Measurements from ENCODE around the gene ETFBKMT.
A peak's percentile ranks its signal among the peaks of the same experiment; 100 is the strongest.
"Not testable (repeated sequence)": the region's sequence is repeated elsewhere in the genome, so short reads cannot be mapped to it uniquely, and the experiment has no call there.

The ETFBKMT gene

DNA sequence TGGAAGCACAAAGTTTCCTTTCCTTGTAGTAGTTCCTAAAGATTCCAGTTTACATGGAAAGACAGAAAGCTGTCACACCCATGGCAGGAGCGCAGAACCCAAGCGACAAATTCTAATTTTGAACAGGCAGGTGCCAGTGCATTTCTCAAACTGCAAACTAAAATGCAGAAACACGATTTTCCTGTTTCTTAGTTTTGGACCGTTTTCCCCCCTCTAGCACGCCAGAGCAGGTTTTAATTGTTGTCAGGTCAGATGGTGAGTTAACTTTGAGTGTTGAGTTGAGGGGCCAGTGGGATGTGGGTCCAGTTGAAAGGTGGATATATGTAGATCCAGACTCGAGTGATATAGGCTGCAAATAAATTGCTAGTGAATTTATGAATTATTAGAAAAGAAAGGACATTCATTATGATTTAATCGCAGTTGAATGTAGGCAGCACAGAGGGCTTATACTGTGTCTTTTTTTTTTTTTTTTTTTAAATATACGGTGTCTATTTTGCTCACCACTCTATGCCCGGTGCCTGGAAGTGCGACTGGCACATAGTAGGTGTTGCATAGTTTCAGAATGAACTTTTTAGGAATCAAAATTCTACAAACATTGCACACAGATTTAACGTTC, 909 bp upstream of the ETFBKMT start:
- no peak for DNase-seq

DNA sequence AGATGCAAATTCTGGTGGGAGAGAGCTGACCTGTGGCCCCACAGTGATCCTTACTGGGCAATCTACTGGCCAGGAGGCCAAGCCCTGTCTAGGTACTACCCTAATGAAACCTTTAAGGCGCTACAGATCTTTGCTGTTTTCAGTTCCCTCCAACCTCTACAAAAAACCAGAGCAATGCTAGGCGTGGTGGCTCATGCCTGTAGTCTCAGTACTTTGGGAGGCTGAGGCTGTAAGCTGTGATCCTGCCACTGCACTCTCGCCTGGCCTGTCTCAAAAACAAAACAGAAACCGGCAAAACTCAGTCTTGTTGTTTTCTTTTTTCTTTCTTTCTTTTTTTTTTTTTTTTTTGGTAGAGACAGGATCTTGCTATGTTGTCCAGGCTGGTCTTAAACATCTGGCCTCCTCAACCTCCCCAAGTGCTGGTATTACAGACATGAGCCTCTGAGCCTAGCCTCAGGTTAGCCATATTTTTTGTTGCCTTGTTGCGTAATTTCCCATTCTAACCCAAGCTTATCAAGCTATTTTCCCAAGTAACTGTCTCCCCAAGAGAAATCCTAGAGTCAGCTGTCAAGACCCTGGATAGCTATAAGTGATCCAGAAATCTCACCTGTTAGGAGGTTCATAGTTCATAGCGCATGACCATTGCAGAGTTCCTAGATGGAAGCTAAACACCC, 2.8 kb downstream of the ETFBKMT start:
- no peak for DNase-seq

DNA sequence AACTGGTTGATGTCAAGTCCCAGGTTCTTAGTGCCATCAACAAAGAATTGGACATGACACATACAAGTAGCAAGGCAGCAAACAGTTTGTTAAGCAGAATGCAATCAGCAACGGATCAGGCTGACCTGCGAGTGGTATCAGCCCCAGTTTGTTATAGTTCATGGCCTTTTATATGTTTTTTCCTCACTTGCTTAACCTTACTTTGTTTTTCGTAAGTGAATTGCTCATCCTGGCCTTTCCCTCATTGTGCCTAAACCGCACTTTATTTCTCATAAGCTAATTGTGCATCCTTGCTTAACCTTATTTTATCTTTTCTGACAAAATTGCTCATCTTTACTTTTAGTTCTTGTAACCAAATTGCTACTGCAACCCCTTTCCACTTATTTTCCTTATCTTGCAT, 4.1 kb downstream of the ETFBKMT start:
- DNase-seq = no peak

DNA sequence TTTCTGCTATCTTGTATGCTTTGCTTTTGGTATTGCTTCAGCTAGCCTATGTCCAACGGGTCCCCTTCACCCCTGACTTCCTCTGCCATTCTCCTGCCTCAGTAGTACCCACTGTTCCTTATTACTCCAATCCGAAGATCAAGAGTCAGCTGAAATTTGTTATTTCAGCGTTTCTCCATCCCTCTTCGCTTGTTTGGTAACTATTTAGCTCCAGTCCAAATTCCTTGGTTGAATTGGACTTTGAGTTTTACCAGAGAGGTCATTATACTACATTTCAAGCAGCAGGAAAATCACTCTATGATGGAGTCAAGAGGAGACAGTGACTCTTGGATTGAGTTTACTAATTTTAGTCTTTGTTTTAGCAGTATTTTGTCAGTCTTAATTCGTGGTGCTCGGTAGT, 4.5 kb downstream of the ETFBKMT start:
- no peak for DNase-seq

DNA sequence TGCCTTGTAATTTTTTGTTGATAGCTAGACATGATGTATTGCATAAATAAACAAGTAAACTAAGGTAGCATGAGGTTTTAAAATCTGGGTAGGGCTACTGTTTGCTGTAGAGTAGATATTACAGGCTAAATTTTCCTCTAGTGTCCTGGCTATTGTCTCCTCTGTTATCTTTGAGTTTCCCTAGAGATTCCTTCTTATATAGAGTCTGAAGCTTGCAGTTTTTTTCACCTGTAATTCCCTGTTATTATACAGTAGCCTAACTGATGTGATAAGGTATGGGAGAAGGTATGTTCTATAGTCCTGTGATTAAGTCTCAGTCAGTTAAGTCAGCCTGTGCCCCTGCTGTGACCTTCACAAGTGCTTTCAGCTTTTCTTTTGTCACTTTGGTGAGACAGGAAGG, 9.5 kb downstream of the ETFBKMT start:
- no peak for DNase-seq

DNA sequence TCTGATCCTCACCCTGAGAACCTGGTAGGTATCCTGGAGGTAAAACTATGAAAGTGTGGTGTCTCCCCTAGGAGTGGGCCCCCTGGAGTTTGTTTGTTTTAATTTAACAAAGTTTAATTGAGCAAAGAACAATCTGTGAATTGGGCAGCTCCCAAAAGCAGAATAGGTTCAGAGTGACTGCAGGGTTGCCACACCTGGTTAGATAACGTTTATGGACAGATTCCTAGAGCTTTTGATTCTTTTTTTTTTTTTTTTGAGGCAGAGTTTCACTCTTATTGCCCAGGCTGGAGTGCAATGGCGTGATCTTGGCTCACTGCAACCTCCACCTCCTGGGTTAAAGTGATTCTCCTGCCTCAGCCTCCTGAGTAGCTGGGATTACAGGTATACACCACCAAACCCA, 10.1 kb downstream of the ETFBKMT start:
- not testable (repeated sequence) for DNase-seq

DNA sequence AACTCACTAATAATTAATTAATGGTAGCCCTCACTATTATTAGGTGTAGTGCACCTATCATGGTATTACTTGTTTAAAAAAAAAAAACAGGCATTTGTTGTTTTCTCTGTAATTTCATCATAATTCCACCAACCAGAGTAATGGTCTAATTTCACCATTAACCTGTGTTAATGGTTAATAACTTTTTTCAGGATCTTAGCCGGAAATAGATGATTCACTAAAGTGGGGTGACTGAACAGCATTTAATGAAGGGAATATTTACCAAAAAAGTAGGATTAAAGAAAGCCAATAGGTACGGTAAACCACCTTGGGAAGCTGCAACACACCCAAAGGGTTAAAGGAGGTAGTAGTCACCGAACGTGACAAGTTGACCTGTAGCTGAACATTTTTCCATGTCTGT, 13.0 kb downstream of the ETFBKMT start:
- DNase-seq = no peak

DNA sequence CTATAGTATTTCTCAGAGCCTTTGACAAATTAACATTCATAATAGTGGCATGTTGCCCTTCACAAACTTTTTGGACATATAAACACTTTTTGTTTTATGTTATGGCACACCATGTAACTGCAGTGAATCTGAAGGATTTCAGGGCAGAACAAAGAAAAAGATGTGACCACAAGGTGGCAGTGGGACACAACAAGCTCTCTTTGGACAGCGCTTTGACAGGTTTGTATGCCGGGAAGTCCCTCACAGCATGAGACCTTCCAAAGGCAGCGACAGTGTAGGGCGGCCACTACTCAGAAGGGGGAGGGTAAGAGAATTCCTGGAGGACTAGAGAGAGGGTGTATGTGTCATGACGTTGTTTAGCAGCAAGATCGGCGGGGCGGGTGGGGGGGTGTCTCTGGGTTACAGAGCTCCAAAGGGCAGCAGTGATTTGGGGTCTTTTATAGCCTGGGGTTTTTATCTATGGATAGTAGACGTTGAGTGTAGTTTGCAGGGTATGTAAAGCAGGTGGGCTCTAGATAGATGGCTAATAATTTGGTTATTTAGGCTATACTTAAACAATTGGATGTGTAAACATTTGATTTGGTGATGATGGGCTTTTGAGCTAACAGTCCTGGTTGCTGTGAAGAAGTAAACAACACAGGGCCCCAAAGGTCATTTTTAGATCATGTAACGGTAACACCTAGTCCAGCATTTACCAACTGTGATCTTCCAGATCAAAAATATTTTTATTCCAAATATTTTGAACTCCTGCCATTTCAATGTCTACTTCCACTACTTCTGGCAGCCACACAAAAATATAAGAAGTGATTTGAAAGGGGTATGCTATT, 22.9 kb downstream of the ETFBKMT start:
- DNase-seq = peak; percentile 88 to 90

DNA sequence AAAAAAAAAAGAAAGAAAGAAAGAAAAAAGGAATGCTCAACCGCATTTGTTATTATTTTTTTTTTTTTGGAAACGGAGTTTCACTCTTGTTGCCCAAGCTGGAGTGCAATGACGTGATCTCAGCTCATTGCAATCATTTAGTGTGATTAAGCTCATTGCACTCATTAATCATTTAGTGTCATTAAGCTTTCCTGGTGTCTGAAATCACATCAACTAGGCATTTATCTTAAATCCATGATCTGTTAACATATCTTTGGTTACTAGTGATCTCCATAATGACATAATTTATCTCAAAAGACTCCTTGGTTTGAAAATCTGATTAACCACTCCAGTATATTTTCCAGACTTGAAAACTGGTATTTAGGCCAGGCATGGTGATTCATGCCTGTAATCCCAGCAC, 26.3 kb downstream of the ETFBKMT start:
- no peak for DNase-seq

DNA sequence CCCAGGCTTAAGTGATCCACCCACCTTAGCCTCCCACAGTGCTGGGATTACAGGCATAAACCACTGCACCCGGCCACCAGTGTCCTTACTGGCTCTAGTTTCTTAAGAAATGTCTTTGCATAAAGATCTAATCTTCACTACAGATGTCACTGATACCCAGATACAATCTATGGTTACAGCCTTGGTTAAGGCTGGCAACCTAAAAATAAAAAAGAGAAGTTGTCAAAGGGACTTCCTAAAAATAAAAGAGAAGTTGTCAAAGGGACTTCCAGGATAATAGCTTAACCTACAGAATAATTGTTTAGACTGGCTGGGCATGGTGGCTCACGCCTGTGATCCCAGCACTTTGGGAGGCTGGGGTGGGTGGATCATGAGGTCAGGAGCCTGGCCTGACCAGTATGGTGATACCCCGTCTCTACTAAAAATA, 27.6 kb downstream of the ETFBKMT start:
- no peak for DNase-seq

DNA sequence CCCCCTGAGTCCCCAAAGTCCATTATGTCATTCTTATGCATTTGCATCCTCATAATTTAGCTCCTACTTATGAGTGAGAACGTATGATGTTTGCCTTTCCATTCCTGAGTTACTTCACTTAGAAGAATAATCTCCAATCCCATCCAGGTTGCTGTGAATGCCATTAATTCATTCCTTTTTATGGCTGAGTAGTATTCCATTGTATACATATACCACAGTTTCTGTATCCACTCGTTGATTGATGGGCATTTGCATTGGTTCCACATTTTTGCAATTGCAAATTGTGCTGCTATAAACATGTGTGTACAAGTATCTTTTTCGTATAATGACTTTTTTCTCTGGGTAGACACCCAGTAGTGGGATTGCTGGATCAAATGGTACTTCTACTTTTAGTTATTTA, 30.4 kb downstream of the ETFBKMT start:
- not testable (repeated sequence) for DNase-seq

DNA sequence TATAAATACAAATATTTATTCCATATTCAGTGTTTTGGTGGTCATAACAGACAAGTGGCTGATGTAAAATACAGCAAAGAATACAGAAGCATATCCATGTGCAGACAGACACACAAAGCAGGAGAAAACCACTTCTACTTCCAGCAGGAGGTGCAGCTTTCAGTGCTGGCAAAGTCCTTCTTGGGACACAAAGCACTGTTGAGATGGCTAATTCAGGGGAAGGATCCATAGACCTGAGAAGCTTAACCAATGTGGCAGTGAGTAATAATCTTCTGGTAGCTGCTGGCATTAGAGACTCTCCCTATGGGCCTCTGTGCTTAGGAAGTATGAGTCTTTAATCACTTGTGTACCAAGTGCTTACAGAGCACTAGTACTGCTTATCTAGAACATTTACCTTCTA, 42.6 kb downstream of the ETFBKMT start:
- DNase-seq = no peak

DNA sequence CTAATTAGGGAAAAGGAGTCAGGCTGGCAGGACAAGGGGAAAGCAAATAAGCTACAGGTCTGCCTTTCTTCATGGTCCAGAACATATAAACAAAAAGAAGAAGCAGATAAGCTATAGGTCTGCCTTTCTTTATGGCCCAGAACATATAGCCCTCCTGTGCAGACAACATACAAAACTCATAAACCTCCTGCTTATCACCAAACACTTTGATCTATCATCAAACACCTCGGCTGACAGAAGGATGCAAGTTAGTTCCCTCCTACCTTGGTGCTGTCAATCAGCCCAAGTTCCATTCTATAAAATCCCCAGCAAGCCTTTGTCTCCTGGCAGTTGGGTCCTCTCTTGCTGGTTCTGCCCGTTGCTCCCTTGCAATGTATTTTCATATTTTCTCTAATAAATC, 46.1 kb downstream of the ETFBKMT start:
- DNase-seq = no peak

DNA sequence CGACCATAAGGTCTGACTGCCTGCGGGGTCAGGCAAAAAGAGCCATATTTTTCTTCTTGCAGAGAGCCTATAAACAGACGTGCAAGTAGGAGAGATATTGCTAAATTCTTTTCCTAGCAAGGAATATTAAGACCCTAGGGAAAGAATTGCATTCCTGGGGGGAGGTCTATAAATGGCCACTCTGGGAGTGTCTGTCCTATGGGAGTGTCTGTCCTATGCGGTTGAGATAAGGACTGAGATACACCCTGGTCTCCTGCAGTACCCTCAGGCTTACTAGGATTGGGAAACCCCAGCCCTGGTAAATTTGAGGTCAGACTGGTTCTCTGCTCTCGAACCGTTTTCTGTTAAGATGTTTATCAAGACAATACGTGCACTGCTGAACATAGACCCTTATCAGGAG, 48.6 kb downstream of the ETFBKMT start:
- DNase-seq = not testable (repeated sequence)

DNA sequence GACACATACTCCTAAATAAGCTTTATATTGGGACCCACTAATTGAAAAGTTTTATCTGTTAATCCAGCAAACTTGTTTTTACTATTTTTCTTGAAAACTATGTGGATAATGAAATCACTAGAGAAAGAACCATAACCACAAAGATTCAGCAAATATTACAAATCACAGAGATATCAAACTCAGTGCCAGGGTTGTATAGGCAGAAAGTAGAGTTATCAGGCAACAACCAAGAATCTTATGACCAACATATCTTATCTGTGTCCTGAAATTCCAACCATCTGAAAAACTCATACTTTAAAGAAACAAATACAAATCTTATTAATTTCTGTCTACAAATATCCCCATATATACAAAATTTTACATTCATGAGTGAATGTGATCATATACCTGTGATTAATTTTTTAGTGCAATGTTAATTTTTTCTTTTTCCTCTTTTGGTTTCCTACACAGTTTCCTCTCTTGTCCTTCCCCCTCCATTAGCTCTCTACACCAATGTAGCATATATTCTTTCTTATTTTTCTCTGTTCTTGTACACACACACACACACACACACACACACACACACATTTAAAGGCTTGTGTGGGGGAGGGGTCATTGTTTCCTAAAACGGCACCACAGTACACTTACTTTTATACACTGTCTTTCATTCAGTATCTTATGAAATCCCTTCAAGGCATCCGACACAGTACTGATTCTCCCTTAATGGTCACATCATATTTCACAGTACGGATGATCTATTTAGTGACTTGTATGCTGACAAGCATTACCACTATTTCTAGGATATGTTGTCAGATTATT, 50.7 kb downstream of the ETFBKMT start:
- no peak for DNase-seq

DNA sequence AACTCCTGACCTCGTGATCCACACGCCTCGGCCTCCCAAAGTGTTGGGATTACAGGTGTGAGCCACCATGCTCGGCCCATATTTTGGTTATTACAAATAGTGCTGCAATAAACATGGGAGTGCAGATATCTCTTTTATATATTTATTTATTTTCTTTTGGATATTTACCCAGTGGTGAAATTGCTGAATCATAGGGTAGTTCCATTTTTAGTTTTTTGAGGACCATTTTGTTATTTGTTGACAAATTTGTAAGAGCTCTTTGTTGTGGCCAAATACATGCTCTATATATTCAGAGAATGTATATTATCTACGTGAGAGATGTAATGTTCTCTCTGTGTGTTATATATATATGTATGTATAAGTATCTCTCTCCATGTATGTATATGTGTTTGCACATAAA, 53.4 kb downstream of the ETFBKMT start:
- DNase-seq = no peak

DNA sequence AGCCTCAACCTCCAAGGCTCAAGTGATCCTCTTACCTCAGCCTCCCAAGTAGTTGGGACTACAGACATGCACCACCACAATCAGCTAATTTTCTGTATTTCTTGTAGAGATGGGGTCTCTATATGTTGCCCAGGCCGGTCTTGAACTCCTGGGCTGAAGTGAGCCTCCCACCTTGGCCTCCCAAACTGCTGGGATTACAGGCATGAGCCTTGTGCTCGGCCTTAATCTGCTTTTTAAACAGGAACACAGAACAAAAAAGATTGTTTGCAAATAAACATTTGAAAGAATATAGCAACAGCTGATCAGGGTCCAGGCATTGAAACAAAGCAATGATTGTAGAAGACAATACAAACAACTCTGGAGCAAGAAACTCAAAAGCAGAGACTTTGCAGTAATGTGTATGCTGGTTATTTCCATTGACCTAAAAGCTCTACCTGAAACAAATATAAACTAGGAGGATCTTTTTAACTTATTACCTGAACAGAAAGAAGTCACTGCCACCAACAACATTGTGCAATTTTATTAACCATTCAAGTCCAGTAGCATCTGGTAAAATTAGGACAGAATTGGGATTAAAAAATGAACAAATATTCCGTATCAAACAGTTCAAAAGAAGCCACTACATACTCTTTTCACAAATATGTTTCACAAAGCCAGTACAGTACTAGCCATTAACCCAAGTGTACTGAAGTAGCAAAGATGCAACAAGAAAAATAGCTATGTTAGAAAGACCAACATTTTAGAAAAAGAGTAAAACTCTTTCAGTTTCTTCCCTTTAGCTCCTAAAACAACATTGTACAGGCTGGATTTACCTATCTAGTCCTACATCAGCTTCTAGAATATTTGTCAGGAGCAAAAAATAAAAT, 55.2 kb downstream of the ETFBKMT start:
- no peak for DNase-seq

DNA sequence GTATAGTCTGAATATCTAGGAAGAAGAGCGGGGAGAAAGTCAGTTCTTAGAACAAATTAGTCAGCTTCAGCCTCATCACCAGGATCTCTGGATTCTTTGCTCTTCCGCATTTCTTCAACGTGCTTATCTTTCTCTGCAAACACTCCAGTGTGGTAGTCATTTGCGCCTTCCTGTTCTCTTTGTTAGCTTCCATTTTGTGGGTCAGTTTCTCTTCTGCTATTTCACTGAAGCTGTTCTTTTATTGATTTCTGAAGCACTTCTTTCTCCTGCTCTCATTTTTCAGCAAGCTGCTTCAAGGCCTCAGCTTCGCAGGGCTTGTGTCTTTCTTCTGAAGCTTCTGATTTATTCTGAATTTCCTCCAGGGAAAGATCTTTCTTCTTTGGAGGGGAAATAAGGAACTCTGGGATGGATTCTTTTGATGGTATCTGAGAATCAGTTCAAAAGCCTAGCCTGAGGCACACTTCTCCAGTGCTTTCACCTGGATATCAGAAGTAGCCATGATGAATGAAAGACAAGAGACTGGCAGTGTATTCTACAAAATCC, 55.9 kb downstream of the ETFBKMT start:
- DNase-seq = no peak

DNA sequence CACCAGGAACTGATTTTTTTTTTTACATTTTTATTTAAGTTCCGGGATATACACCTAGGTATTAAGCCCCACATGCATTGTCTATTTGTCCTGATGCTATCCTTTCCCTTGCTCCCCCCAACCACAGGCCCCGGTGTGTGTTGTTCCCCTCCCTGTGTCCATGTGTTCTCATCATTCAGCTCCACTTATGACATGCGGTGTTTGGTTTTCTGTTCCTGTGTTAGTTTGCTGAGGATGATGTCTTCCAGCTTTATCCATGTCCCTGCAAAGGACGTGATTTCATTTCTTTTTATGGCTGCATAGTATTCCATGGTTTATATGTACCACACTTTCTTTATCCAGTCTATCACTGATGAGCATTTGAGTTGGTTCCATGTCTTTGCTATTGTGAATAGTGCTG, 57.5 kb downstream of the ETFBKMT start:
- not testable (repeated sequence) for DNase-seq

DNA sequence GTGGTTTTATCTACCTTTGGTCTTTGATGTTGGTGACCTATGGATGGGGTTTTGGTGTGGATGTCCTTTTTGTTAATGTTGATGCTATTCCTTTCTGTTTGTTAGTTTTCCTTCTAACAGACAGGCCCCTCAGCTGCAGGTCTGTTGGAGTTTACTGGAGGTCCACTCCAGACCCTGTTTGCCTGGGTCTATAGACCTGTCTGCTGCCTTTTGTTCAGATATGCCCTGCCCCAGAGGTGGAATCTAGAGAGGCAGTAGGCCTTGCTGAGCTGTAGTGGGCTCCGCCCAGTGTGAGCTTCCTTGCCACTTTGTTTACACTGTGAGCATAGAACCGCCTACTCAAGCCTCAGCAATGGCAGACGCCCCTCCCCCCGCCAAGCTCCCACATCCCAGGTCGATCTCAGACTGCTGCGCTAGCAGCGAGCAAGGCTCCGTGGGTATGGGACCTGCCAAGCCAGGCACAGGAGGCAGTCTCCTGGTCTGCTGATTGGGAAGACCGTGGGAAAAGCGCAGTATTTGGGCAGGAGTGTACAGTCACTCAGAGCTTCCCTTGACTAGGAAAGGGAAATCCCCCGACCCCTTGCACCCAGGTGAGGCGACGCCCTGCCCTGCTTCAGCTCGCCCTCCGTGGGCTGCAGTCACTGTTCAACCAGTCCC, 59.2 kb downstream of the ETFBKMT start:
- not testable (repeated sequence) for DNase-seq

DNA sequence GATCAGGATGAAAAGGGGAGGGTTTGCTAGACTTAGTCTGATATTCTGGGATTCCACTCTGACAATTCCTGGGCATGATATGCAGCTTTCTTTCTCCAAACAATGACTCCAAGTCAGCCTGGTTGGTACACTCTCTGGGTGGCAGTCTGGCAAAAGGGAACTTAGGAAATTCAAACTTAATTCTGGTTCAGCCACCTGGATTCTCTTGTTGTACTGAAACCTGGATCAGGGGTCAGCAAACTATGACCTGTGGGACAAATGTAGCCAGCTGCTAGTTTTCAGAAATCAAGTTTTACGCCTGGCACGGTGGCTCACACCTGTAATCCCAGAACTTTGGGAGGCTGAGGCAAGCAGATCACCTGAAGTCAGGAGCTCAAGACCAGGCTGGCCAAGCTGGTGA, 63.1 kb downstream of the ETFBKMT start:
- DNase-seq = no peak

Measured in NCI-H2081 (cell line).